ENCODE results near the gene POM121.
"Not testable (repeated sequence)": the region's sequence is repeated elsewhere in the genome, so short reads cannot be mapped to it uniquely, and the experiment has no call there.

DNA sequence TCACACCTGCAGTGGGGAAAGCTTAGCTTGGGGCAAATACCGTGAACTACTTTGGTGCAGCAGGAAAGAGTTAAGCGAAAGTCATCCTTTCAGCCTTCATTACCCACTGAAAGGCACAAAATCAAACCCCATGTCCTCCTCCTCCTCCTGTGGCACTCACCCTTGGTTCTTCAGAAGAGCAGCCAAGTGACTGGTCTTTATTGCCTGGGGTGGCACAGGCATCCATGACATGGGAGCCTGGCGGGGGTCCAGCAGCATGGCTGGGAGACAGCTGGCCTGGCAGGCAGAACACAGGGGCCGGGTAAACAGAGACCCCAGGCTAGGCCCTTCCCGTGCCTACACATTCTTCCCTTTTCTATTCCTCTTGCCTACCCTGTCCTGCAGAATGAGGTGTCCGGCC, 24.8 kb downstream of the POM121 start:
- TF ChIP-seq, protein P1, sequence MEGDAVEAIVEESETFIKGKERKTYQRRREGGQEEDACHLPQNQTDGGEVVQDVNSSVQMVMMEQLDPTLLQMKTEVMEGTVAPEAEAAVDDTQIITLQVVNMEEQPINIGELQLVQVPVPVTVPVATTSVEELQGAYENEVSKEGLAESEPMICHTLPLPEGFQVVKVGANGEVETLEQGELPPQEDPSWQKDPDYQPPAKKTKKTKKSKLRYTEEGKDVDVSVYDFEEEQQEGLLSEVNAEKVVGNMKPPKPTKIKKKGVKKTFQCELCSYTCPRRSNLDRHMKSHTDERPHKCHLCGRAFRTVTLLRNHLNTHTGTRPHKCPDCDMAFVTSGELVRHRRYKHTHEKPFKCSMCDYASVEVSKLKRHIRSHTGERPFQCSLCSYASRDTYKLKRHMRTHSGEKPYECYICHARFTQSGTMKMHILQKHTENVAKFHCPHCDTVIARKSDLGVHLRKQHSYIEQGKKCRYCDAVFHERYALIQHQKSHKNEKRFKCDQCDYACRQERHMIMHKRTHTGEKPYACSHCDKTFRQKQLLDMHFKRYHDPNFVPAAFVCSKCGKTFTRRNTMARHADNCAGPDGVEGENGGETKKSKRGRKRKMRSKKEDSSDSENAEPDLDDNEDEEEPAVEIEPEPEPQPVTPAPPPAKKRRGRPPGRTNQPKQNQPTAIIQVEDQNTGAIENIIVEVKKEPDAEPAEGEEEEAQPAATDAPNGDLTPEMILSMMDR (conservative IDR thresholded peaks at IDR 0.05; ENCODE audit: low read depth, low read length), result not testable (repeated sequence)
- not testable (repeated sequence) for TF ChIP-seq EZH2 (IDR thresholded peaks at IDR 0.05; ENCODE audit: borderline replicate concordance, low read depth, low read length, poor library complexity, severe bottlenecking)

Measured in A673 (cell line).